GM19455 (cell line): ENCODE data around the gene ADD2.
"Not testable (repeated sequence)": the region's sequence is repeated elsewhere in the genome, so short reads cannot be mapped to it uniquely, and the experiment has no call there.

Source experiments
- ATAC-seq: cut with Tn5 transposase; IDR thresholded peaks from one replicate; pipeline ENCODE4 v1.9.1; 2021; ENCODE audit not compliant: unreplicated experiment

The ADD2 gene

DNA sequence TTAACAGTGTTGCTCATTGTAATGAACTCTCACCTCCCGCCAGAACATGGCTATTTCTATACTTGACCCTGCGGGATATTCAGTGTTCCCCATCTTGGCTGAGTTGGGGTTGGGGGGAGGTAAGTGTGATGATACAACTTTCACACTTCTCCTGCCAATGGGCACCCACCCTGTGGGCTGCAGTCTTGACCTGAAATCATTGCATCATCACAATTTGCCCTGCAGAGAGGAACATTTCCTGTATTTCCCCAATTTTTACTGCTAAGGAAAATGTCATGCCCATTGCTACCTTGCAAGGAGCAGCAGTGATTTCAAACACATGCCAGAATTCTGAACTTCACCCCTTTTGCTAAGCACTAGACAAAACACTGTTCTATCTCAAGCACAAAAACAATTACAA, 92.1 kb downstream of the ADD2 start:
- ATAC-seq = no peak

DNA sequence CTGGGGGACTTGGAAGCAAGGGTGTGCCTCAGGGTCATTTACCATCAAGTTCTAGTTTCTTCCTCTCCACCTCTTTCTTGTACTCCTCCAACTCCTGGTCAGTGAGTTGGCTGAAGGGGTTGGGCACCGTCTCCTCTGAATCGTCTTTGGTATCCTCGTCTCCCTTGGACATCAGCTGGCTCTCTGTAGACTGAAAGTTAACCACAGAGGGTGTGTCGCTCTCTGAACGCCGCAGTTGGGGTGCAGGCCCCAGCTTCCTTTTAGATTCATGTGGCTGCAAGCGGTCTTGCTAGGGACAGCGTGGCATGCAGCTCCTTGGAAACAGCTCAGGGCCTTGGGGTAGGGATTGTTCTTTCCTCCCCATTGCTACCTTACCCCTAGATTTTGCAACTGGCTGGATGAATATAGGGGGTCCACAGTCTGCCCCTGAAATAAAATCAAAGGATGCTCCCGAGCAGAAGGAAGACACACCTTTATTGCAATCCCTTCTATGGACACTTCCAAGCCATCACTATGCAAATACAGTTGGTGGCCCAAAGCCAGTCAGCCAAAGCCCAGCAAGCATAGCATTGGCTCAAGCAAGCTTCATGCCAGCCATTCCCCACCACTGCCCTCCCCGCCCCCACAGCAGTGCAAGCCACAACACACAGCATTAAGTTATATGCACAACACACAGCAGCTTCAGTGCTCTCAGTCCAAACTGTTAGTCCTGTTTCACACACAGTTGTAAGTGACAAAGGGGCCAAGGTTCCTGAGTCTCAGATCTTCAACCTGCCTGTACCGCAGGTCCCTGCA, 93.2 kb downstream of the ADD2 start:
- no peak for ATAC-seq

DNA sequence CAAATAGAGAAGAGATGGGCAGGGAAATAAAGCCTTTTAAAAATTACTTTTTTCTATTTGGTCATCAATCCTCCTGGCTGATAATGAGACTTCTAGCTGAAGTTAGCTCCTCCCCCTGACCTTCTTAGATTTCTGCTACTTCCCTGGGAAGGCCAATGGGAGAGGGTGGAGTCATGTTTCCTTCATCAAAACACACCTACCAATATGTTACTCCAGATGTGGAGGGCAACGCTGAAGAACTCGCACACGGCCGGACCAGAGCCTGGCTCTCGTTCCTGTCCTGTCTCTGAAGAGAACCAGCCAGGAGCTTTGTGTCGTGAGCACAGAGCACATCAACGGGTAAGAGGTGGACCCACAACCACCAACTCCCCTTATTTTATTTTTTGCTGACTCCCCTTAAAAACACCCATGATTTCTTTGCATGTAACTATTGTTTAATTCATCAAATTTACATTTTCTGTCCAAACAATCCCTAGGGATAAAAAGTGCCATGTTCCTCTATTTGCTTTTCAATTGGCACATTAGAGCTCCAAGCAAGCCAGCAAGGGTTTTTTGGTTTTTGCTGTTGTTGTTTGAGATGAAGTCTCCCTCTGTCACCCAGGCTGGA, 94.9 kb downstream of the ADD2 start:
- no peak for ATAC-seq

DNA sequence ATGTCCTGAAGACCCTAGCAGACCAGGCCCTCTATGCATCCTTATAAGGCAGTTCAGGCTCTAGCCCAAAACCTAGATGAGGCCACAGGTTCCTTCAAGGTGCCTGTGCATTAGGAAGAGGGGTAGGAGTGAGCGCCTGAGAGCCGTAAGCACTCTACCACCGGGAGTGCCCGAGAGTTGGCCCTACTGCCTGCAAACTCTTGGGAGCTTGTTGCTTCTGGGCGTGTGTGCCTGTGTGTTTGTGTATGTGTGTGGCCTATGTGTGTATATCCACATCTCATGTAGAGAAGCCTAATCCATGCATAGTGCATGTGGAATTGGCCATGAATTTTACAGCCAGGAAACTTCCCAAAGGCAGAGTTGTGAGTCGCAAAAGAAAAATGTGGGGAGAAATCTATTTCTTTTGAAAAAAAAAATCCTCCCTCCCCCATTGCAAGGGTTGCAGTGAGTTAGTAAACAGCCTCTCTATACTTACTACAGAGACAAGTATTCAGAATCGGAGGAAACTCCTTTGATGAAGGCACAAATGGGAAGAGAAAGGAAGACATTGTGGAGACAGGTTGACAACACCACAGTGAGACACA, 96.8 kb downstream of the ADD2 start:
- ATAC-seq = no peak

DNA sequence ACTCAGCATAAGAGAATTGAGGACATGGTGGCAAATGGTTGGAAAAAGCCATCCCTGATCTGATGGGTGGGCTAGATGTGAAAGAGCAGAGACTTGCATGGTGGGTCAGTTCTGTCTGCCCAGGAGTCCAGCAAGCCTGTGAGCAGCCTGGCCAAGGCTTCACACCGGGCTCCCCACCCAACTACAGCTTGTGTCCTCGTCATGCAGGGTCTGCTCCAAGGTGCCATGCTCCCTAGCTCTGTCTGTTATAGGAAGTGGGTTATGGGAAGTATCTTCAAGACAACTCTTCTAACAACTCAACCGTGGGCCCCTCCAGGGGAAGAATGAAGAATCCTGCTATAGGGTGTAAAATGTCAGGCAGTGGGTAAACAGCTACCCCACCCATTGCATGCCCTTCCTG, 97.4 kb downstream of the ADD2 start:
- no peak for ATAC-seq

DNA sequence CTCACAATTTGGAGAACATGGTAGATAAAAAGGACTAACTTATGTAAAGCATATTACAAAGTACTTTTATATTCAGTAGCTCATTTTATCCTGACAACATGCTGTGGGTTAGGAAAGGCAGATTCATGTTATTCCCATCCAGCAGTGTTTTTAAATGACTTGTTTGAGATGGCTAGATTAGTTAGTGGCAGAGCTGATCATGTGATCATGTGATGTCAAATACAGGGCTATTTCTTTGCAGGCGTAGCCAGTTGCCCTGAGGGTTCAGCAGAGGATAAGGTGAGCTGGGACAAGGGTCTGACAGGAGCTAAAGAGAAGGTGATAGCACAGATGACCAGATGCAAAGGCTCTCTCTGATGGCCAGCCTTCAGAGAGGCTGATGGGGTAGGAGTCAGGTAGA, 97.8 kb downstream of the ADD2 start:
- no peak for ATAC-seq

DNA sequence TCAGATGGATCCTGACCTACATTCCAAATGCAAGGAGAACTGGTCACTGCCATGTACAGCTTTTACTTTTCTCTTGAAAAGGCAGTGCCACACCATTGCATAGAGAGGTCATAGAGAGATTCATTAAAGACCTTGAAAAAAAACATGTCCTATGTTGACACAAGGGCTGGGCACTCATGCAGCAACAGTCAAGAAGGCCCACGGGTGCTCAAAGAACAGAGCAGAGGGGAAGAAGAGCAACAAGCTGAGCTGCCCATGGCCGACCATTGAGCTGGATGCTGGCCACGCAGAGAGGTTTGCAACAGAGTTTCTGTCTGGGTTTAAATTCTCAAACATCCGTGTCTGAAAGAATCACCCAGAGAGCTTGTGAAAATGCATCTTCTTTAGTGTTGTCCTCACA, 99.1 kb downstream of the ADD2 start:
- no peak for ATAC-seq

DNA sequence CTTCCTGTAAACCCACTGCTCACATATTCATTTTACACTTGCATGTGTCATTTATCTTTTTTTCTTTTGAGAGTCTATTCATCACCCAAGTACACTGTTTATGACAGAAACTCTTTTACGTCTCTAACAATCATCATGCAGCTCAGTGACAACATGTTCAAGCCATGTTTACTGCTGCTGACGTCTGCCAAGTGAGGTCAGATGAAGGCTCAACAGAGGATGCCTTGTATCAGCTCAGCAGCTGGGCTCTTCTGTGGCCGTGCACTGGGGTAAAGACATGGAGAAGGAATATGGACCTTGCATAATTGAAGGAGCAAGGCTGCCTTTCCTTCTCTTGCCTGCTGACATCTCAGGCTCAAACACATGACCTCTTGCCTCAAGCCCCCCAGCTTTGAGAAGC, 99.6 kb downstream of the ADD2 start:
- no peak for ATAC-seq

DNA sequence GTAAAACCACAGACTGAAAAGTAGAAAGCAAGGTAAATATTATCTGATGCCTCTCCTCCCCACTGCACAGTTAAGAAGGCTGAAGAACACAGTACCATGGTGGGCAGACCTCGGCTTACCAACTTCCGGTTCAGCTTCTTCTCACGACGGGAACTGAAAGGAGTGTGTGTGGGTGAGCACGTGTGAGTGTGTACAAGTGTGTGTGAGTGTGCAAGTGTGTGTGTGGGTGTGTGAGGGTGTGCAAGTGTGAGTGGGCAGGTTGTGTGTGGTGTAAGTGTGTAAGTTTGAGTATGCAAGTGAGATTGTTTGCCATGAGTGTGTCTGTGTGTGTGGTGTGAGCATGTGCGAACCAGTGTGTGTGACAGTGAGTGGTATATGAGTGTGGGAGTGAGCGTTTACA, 103.5 kb downstream of the ADD2 start:
- ATAC-seq = no peak

DNA sequence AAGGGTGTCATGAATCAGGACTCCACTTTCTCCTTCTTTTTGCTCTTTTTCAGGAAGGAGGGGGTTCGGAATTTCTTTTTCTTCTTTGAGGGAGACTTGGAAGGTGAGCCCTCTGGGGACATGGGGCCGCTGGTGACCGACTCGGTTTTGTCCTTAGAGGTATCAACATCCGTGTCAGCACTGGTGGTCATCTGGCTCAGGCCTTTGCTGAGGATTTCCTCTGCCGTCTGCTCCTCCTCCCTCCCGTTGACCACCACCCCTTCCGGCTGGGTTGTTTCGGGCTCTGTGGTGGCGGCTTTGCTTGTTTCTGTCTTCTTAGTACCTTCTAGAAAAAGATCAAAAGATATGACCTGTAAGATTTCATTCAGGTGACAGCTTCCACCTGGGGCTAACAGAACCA, 104.6 kb downstream of the ADD2 start:
- no peak for ATAC-seq

DNA sequence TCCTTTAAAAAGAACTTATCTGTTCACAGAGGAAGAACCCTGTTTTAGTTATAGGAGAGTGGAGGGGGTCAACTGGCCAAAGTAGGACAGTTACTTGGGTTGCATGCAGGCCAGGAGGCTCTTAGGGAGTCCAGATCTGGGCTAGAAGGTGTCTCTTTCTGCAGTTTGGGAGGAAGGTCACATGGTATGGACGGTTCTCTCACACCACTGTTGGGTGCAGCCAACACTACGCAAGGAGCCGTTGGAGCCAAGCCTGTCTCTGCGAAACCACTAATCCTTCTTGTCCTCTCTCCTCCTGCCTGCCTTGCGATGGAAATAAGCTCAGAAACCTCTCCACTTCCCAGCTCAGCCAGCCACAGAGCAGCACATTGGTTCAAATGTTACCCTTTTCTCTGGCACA, 108.4 kb downstream of the ADD2 start:
- no peak for ATAC-seq

DNA sequence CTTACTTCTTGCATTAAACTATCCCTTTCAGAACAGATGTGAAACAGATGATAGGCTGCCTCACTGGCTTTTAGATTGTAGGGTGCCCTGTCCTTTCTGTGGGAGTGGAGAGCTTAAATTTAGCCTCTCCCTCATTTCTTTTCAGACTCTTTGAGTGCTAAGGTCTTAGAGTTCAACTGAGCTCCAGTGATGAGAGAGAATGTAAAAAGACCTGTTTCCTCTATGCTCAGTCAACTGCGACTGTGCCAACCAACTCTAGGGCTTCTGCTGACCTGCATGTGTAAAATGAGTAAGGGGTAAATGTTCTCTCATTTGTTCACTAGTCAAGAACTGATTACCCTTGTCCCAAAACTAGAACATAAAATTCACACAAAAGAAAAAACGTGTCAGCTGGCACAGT, 109.5 kb downstream of the ADD2 start:
- ATAC-seq = no peak

DNA sequence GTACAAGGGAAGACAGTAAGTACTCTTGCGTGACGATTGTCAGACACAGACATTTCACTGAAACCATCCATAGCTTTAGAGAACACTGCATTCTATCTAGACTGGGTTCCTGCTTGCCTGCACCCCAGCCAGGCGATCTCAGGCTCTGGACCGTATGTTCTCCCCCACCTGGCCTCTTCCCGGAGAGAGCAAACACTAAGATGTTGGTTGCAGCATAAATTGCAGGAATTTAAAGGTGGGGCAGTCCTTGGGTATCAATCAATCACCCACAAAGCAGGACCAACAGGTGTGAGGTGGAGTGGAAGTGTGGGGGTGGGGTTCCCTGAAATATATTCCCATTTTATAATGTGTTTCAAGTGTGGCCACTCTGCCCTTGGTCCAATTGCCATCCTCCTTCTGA, 110.8 kb downstream of the ADD2 start:
- ATAC-seq = no peak

DNA sequence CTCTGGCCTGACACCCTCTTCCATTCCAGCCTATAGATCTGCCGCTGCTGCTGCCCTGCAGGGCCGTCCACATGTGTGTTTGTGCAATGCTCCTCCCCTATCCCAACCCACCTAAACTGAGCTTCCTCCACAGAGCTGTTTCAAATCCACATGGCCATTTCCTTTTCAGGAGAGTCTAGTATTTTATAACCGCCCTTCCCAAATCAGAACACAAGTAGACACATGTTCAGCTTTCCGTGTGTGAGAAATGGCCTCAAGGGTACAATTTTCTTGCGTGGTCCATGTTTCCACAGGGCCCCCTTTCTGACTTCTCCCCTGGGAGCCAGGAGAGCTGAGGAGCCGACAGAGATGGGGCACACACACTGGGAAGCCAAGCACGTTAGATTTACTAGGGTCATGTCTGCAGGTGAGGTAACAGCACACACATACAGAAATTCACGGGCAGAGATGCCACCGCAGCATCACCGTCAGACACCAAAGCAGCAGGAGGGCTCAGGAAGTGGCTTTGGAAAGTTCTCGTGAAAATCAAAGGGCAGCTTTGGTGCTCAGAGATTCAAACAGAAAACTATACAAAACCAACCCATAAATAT, 111.5 kb downstream of the ADD2 start:
- ATAC-seq = no peak

DNA sequence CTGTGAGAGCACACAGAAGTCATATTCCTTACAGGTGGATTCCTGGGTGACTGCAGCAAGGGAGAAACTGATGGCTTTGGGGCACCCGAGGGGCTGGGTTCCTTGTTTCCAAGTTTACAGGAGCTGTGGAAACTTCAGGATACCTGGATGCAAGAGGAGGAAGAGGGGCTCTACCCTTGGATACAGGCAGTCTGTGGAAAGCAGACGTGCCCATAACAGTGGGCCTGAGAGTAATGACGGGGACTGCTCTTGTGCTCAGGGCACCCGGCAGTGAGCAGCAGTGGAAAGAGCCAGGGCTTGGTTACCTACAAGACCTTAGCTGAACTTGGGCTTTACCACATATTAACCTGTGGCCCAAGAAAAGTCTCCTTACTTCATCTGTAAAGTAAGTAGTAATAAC, 112.2 kb downstream of the ADD2 start:
- no peak for ATAC-seq

DNA sequence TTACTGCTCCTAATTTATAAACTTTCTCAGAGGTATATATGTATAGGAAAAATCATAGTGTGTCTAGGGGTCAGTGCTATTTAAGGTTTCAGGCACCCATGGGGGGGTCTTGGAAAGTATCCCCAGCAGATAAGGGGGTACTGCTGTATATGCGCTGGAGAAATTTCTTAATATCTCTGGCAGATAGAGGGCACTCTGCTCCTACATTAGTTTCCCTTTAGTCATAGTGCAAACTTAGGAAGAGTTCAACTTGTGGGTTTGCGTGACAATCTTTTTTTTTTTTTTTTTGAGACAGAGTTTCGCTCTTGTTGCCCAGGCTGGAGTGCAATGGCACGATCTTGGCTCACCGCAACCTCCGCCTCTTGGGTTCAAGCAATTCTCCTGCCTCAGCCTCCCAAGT, 112.8 kb downstream of the ADD2 start:
- ATAC-seq = not testable (repeated sequence)

DNA sequence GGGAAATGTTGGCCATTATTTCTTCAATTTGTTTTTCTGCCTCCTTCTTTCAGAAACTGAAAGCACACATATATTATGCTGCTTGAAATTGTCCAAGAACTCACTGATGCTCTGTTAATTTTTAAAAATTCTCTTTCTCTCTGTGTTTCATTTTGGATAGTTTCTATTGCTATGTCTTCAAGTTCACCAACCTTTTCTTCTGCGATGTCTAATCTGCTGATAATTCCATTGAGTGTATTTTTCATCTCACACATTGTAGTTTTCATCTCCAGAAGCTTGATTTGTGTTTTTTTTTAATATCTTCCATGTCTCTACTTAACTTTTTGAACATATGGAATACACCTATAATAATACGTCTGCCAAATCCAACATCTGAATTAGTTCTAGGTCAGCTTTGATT, 116.3 kb downstream of the ADD2 start:
- ATAC-seq = no peak

DNA sequence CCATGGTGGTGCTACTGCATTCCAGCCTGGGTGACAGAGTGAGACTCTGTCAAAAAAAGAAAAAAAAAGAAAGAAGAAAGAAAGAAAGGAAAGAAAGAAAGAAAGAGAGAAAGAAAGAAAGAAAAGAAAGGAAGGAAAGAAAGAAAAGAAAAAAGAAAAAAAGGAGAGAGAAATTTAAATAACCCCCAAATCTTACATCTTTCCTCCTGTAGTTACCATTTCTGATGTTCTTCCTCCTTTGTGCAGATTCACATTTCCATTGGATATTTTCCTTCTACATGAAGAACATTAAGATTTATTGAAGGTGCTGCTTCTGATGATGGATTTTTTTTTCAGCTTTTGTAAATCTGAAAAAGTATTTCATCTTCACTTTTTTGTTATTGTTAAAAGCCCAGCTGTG, 117.0 kb downstream of the ADD2 start:
- no peak for ATAC-seq

DNA sequence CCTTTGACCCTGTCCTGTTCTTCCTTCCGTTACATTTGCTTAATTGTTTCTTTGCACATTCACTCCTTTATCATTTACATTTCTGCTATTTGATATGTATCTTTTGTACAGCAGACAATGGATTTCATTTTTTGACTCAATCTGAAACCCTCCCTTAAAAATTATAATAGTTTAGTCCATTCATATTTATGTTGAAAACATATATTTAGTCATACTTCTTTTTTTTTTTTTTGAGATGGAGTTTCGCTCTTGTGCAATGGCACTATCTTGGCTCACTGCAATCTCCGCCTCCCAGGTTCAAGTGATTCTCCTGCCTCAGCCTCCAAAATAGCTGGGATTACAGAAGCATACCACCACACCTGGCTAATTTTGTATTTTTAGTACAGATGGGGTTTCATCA, 119.0 kb downstream of the ADD2 start:
- no peak for ATAC-seq

DNA sequence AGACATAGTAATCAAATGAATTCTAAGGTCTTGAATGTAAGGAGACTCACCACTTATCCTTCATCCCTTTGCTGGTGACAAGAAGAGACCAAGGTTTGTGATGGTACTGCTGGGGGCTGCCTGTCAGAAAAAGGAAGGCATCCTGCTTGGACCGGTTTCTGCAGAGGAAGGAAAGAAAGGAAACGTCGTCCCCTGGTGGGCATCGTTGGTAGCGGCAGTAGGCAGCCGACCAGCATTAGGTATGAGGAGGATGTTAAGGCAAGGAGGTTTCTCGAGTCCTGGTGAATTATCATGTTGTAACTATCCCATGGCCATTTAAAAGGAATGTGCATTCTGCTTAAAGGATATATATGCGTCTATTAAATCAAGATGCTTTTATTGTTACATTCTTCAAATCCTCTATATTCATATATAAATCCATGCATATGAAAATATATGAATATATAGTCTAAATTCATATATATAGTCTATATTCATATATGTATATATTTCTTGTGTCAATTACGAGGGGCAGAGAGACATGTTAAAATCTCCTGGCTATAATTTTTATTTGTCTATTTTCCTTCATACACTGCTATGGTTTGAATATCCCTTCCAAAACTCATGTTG, 120.0 kb downstream of the ADD2 start:
- no peak for ATAC-seq

DNA sequence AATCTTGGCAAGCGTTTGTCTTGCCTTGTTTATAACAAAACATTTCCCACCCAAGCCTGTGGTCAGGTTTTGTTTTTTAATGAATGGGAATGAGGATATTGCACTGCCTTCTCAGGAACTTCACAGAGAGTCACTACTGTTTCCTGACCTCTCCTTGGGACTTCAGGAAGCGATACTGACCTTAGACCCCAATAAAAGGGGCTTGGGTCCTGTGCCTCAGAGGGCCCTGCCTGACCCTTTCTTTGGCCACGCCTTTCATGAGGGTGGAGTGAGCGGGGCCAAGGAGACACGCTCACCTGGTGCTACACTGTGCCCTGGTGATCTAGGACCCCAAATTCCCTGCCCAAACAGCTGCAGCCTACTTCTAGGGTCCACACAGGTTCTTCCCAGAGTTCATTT, 121.6 kb downstream of the ADD2 start:
- no peak for ATAC-seq
